GM21786 (cell line): Measurements from ENCODE around the gene WDR33.

Source experiments
- ATAC-seq: cut with Tn5 transposase; IDR thresholded peaks from one replicate; pipeline ENCODE4 v1.9.1; 2021; ENCODE audit not compliant: unreplicated experiment

WDR33 gene

DNA sequence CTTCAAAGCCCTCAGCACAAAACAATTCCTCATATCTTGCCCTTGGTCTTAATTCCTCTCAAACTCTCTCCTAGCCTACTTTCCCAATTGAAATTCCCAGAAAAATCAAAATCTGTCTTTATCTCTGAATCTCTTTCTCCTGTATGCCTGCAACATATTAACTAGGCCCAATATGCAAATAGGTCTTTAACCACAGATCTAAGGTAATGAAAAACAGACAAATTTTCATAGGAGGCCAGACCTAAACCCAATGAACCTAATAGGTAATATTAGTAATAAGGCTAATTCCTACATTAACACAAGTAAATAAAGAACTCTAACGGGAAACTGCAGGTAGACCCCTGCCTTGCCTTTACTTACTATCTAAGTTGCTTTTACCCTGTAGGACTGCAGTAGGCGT lies 41.4 kb downstream of the WDR33 start:
- ATAC-seq = no peak

GRCh38 chr2:127768775-127769479 lies 42.0 kb downstream of the WDR33 start:
- no peak for ATAC-seq

GRCh38 chr2:127763776-127764175 lies 47.2 kb downstream of the WDR33 start:
- no peak for ATAC-seq

- ATAC-seq = no peak
These were observed 48.1 kb downstream of the WDR33 start for GRCh38 chr2:127762846-127763245.

DNA sequence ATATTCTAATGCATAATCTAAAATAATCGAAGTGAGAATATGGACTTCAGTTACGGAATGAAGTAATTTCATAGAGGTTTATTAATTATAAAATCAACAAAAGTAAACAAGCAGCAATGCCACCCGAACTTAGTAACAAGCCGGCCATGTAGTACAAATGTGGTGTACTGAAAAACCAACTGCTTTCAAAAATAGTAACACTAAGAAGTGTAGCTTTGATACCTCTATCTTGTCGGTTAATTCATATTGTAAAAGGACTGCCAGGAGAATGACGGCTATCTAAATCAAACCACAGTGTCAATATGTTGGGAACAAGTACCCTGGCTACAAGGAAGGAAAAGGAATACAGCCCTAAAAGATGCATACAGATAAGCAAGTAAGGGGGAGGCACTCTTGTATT lies 48.5 kb downstream of the WDR33 start:
- no peak for ATAC-seq

DNA sequence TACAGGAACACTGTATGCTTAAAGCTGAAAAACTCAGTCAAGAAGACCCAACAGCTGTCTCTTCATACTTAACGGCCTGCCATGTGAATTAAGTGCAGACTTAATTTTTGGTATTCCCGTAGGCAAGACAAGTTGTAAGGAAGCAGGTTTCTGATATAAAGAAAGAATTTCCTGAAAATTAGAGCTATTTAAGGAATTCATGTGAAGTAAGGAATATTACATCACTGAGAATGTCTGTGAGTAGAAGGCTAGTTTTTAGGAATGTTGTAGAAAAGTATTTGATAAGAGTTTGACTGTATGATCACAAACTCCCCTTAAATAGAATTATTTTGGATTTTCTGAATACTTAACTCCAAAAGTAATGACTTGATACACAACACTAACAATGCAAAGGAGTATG lies 51.0 kb downstream of the WDR33 start:
- no peak for ATAC-seq

DNA sequence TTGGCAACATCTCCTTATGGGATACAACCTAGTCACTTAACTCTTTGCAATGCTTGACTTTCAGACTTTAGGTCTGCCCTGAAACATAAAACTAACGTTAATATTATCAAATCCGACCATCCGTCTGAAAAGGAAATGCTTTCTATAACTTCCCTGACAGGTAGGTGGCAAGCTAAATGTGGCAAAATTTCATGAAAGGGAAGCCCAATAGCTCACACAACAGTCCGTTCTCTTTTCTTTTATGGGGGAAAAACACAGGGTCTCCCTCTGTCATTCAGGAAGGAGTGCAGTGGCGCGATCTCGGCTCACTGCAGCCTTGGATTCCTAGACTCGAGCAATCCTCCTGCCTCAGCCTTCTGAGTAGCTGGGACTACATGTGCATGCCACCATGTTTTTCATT lies 56.8 kb downstream of the WDR33 start:
- ATAC-seq = no peak

- no peak for ATAC-seq
These were observed 57.6 kb downstream of the WDR33 start for GRCh38 chr2:127753374-127753773.

- peak; percentile 98 for ATAC-seq
These were observed 61.4 kb downstream of the WDR33 start for GRCh38 chr2:127749537-127749936.

DNA sequence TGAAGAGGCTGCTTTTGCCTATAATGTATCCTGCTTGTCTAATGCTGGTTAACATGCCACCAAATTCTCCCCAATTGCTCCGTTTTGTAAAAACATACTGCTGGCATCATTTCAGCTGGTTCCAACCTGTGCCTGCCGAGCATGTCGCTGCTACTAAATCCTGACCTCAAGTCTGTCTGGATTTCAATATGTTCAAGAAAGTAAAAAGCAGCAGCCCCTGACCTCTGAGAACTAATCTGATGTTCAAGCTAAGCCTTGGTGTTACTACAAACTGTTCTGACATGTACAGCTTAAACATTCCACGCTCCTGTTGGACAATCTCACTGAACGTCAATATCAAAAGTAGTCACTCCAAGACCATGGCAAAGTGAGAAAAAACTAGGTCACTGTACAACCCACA lies 63.4 kb downstream of the WDR33 start:
- ATAC-seq = no peak

DNA sequence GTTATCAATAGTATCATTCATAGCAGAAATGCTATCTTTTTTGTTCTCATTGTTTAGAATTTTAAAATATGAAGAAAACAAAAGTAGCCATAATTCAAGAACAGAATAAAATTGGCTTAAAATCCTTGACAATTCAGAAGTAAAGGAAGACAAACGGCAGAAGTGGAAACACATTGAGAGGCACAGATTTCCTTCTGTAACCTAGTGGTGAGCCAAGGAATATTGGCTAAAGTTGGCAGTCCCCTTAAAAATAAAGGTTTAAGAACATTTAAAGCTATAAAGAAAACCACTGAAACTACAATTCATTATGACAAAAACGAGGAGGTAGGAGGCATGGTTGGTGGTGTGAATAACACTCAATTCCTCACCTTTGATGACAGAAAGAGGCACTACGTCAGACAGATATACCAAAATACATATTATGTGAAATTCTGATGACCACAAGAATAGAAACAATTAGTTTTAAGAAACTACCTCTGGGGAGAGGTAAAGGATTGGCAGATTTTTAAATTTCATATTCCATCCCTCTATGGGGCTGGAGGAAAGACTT lies 67.4 kb downstream of the WDR33 start:
- ATAC-seq = peak; percentile 52

DNA sequence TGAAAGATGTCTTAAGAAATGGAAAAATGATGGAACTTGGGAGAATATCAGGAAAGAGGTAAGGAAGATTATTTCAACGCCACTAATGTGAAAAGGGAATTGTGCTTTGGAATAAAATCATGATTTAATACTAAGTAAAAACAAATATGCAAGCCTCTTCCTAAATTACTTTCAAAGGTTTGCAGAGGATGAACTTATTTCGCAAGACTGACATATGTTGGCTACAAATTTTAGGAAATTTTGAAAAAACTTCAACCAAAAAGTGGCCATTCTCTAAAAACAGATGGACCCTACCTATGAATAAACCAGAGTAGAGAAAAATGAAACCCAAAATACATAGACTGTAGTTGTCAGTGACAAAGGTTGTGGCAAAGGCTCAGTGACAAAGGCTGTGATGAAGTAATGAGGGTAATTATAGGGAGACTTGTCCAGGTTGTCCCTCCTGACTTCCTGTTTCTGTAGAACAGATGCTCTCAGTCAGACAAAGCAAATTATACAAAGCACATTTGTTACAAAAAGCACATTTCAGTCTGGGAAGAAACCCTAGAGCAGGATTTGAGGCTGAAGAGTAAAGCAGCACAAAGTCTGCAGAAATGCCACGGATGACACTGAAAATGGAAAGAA lies 70.2 kb downstream of the WDR33 start:
- ATAC-seq = peak; percentile 44

DNA sequence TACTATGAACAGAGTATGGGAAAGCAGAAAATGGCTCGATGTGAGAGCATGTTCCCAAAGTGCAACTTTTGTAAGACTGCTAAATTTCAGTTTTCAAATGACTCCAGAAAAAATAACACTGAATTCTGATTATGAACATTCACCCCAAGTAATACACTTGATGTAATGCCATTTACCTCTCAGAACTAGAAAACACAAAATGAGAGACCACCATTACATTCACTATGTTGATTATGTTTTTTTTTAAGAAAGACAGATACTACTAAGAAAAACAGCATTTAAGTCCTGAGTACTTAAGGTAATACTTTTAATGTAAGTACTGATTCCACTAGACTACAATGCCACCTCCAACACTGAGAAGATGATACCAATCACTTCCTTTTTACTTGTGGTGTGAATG lies 71.2 kb downstream of the WDR33 start:
- ATAC-seq = no peak

GRCh38 chr2:127737892-127738291 lies 73.1 kb downstream of the WDR33 start:
- ATAC-seq = no peak

DNA sequence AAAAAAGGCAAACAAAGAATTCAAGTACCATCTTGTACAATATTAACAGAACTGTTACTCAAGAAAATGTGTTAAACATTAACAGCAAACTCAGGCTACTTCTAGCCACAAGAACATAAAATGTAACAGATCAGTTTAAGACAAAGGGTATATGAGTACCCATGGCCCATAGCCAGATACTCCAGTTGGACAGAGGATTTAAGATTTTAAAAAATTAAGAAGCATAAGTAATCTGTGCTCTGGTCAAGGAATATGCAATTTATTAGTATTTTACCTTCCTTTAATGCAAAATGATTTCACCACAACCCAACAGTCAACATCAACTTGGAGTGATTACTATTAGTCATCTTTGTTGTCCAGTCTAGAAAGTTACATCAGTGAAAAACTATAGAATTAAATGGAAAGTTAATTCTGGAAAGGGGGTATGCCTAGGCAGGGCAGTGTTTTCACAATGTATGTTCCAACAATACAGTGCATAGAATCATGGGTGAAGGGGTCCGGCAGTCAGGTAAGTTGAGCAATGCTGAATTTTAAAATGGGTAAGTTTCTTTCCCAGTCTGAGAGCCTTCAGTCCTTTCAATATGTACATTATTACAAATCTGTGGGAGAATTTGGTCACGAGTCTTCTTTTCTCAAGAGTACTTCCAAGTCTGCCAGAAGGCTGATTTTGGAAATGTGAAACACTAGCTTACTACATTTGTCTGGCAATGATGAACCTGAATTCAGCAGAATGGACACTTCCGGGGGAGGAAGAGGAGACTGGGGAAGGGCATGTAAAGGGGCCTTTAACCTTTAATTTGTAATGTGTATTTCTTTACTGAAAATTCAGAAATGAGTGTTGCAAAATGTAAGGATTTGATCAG lies 75.2 kb downstream of the WDR33 start:
- ATAC-seq = peak; percentile 80

DNA sequence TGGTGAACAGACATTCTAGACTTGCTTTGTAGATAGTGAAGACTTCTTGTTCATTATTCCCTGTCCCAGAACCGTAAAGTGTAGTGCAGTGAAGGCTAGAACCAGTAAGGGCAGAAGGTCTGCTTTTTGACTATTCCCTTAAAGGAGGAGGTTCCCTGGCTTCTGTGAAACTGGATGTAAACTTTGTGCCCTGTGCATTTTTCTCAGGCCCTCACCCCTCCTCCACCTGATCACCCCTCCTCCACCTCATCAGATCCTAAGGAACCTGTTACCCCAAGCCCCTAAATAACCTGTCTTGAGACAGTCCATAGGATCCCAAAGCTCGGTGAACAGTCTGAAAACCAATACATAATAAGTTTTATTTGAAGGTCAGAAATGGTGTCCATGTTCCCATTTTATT lies 75.9 kb downstream of the WDR33 start:
- ATAC-seq = no peak

- ATAC-seq = no peak
These were observed 77.0 kb downstream of the WDR33 start for GRCh38 chr2:127733816-127734537.

DNA sequence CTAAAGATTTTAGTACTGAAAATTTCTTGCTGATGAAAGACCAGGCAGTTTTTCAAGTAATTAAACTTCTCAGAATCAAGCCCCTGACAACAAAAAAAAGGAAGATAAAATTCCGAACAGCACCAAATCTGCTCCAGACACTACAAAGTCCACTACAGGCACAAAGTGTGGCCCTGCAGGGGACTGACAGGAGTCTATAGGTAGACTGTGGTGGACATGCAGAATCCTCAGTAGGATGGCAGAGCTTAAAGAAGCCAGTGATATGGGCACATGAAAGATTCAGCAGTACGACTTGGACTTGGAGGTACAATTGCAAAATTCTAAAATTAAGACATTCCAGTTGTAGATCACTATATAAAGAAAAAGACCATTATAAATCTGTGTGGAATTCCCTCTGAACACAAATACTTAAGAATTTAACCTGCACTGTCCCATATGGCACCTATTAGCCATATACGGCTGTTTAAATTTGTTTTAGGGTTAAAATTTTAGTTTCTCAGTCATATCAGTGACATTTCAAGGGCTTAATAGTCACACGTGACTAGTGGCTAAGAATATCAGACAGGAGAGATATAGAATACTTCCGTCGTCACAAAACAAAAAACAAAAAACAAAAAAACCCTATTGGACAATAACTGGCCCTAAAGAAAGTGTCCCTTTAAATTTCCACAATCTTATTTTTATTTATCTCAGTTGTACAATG lies 77.7 kb downstream of the WDR33 start:
- ATAC-seq = no peak

- ATAC-seq = no peak
These were observed 84.7 kb downstream of the WDR33 start for GRCh38 chr2:127726158-127726880.

DNA sequence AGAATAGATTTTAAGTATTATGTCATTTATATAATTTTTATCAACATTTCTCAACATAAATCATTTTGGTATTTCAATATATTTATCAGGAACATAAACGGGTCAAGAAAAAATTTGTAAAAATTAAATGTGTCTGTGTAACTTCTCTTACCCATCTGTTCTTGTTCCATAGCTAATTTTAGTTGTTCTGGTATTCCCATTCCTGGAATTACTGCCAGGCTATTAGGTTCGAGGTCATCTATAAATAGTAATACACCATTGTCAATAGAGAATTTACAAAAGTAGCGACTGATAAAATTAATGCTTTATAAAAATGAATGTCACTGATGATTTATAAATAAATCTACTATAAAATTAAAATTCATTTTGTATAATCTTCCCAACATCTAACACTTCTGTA lies 88.2 kb downstream of the WDR33 start:
- ATAC-seq = no peak
